Breast epithelium (tissue), 4 donors: ENCODE measurements around the gene FAM184B. TPM values are rescaled to one million over a fixed set of nuclear protein-coding genes. Genes with fewer than 3 reads are reported as not detected.

ENCODE experiments used
- DNase-seq, 2 donors: peaks; one replicate each; pipeline ENCODE4 v3.0.0-alpha.2; 2019; ENCODE audit warnings: low spot score in 2 of 2
- H3K27ac ChIP-seq, 2 donors: fragments of 200-600 bp; sonication (generic) in 1 of 2; one replicate each; pipeline ENCODE4 v1.5.1; 2016 to 2019; ENCODE audit warnings: mild to moderate bottlenecking in 1 of 2
- H3K27me3 ChIP-seq, 2 donors: fragments of 200-600 bp; sonication (generic) in 1 of 2; one replicate each; pipeline versions ENCODE4 v1.5.1 to v1.6.0; 2017 to 2019; ENCODE audit warnings: control low read depth in 1 of 2, mild to moderate bottlenecking in 1 of 2
- H3K36me3 ChIP-seq: fragments of 200-600 bp; one replicate; pipeline ENCODE4 v1.5.1; 2019
- H3K4me1 ChIP-seq, 2 donors: fragments of 200-600 bp; sonication (generic); one replicate each; pipeline ENCODE4 v1.5.1; 2016 to 2019; ENCODE audit warnings: control low read depth in 1 of 2
- H3K4me3 ChIP-seq, 3 donors: fragments of 200-600 bp; sonication (generic); 1 replicate in 2 of 3; 2 replicates in 1 of 3; pipeline ENCODE4 v1.5.1; 2016 to 2019; ENCODE audit warnings: mild to moderate bottlenecking in 3 of 3, moderate library complexity in 2 of 3
- H3K9me3 ChIP-seq, 2 donors: fragments of 200-600 bp; sonication (generic) in 1 of 2; one replicate each; pipeline ENCODE4 v1.5.1; 2016 to 2019; ENCODE audit warnings: control low read depth in 1 of 2
- POLR2A ChIP-seq: fragments of 450-650 bp; IDR thresholded peaks from one replicate; pipeline ENCODE4 v1.6.1; 2016; ENCODE audit warnings: antibody characterized with exemption, mild to moderate bottlenecking, moderate library complexity
- POLR2AphosphoS5 ChIP-seq, 3 donors: sonication (generic); formaldehyde crosslinking; IDR thresholded peaks; one replicate each; pipeline ENCODE4 v1.6.1; 2017; ENCODE audit warnings: antibody characterized with exemption in 3 of 3
- intact Hi-C: fragments of 100-400 bp; cut with DNase I; formaldehyde crosslinking; loops from one replicate; pipeline ENCODE4 v1.15.1; 2023; ENCODE audit warnings: low total_unique reads
- total RNA-seq, 3 donors: library from RNA; depleted of rRNA; stranded (reverse); fragments of >200 nt; gene quantifications; one replicate each; pipeline ENCODE4 v1.1.0, GENCODE V29; 2016
- TF ChIP-seq, protein P1 (sequence below), 3 donors: fragments of 450-650 bp; IDR thresholded peaks; one replicate each; pipeline ENCODE4 v1.5.1; 2016 to 2017; ENCODE audit warnings: antibody characterized with exemption in 3 of 3, mild to moderate bottlenecking in 3 of 3, moderate library complexity in 3 of 3

Gene FAM184B
- total RNA-seq, 3 donors from 2014 or later, result 0.33 to 0.59 TPM; not detected in 1

DNA sequence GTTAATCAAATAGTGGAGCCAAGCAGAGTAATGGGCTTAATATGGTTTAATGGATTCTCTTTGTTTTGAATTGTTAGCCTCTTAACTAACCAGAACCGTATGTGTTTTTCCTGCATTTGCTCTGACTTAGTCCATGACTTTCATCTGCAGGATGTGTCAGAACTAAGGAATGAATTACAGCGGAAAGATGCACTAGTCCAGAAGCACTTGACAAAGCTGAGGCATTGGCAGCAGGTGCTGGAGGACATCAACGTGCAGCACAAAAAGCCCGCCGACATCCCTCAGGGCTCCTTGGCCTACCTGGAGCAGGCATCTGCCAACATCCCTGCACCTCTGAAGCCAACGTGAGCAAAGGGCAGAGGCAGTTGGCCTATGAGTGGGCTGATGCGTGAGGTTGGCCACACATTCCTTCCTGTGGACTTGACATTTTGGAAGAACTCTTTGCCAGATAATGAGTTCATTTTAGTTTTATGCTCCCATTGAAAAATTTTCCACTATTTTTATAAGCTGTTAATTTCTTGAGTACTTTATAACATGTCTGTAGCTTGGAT is 157.9 kb downstream of the FAM184B start:
- Histone ChIP-seq H3K9me3 (no peaks in the 10 kb centered on the region), H3K4me3 (no peak overlapping the region), H3K4me1 (no peaks in the 10 kb centered on the region), H3K27me3 (no peaks in the 10 kb centered on the region), H3K36me3 (peaks cover 4% of the 10 kb centered on the region), H3K27ac (no peak overlapping the region)
- no peak for TF ChIP-seq POLR2AphosphoS5 (IDR thresholded peaks at IDR 0.05)
- TF ChIP-seq, protein P1, sequence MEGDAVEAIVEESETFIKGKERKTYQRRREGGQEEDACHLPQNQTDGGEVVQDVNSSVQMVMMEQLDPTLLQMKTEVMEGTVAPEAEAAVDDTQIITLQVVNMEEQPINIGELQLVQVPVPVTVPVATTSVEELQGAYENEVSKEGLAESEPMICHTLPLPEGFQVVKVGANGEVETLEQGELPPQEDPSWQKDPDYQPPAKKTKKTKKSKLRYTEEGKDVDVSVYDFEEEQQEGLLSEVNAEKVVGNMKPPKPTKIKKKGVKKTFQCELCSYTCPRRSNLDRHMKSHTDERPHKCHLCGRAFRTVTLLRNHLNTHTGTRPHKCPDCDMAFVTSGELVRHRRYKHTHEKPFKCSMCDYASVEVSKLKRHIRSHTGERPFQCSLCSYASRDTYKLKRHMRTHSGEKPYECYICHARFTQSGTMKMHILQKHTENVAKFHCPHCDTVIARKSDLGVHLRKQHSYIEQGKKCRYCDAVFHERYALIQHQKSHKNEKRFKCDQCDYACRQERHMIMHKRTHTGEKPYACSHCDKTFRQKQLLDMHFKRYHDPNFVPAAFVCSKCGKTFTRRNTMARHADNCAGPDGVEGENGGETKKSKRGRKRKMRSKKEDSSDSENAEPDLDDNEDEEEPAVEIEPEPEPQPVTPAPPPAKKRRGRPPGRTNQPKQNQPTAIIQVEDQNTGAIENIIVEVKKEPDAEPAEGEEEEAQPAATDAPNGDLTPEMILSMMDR (IDR thresholded peaks at IDR 0.05), result no peak
- TF ChIP-seq POLR2A, result no peak
- DNase-seq, result no peak
- intact Hi-C loops, result loop anchor here (1.0 kb wide), 1 partner anchor 57 kb away; no protein-coding TSS in a partner anchor

DNA sequence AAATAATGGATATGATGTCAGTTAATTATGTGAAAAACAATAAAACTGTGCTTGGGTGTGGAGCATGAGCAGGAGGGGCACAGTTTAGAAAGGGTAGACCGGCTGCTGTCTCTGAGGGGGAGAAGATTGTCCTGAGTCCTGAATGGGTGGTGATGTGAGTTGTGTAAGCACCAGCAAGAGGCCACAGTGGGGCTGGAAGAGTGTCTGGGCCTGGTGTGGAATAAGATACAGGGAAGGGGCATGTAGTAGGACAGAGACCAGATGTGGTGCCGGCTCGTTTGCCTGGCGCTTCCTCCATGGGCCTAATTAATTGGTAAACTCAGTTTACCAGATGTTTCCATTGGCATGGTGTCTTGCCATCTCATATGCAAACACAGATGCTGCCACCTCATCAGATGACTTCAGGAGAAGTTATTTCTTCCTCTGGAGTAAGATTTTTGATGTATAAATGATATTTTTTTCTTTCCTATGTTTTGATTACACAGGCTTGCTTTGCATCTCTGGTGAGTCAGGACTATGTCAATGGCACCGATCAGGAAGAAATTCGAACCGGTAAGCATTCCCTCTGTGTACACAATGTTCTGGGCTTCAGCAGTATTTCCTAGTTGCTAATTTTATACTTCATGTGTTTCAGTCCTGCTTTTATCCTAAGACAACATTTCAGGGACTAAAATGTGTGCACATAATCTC is 161.9 kb downstream of the FAM184B start:
- H3K4me1 ChIP-seq, result no peaks in the 10 kb centered on the region
- no peak overlapping the region for H3K4me3 ChIP-seq
- no peak for DNase-seq
- intact Hi-C loops, result no loop called here
- no peaks in the 10 kb centered on the region for H3K9me3 ChIP-seq
- H3K27ac ChIP-seq, result no peak overlapping the region
- H3K36me3 ChIP-seq, result no peaks in the 10 kb centered on the region
- TF ChIP-seq POLR2A (no peak), POLR2AphosphoS5 (IDR thresholded peaks at IDR 0.05) (no peak)
- TF ChIP-seq, protein P1 (IDR thresholded peaks at IDR 0.05), result no peak
- H3K27me3 ChIP-seq, result no peaks in the 10 kb centered on the region

DNA sequence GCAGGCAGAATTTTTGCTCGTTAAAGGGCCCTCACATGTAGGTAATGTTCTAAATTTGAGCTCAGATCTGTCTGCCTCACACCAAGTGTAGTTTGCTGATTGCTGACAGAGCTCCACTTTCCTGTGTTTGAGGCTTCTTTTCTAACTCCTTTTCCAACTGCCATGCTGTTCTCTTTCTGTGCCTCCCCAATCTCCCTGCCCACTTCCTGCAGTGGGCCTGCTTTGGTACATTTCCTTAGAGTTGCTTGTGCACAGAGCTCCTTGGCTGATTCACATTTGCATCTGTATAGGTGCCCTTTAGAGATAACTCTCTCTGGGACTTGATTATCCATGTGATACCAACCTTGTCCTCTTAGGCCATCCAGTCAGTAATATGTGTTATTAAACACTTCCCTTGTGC is 162.5 kb downstream of the FAM184B start:
- no peak for DNase-seq
- Histone ChIP-seq H3K36me3 (no peaks in the 10 kb centered on the region), H3K27me3 (no peaks in the 10 kb centered on the region), H3K27ac (no peak overlapping the region), H3K9me3 (no peaks in the 10 kb centered on the region), H3K4me3 (no peak overlapping the region), H3K4me1 (no peaks in the 10 kb centered on the region)
- TF ChIP-seq POLR2AphosphoS5 (IDR thresholded peaks at IDR 0.05) (no peak), POLR2A (no peak)
- TF ChIP-seq, protein P1 (IDR thresholded peaks at IDR 0.05), result no peak
- intact Hi-C loops, result no loop called here

DNA sequence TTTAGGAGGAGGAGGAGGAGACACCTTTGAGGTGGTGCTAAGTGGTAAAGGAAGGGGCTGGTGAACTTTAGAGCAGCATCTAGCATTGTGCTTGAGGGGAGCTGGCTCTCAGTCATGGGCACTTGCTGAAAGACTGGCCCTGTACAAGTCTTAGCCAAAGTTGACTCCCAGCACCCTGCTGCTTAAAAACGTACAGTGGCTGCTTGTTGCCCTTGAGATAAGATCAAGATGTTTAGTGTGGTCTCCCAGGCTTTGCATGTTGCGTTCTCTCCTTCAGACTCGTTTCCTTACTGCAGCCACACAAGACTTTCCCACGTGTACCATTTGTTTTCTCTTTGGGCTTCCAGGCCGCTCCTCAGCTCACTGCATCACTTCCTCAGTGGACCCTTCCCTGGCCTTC is 165.1 kb downstream of the FAM184B start:
- H3K27ac ChIP-seq, result no peak overlapping the region
- no peaks in the 10 kb centered on the region for H3K9me3 ChIP-seq
- DNase-seq, result no peak
- H3K4me1 ChIP-seq, result no peaks in the 10 kb centered on the region
- no peaks in the 10 kb centered on the region for H3K27me3 ChIP-seq
- no peaks in the 10 kb centered on the region for H3K36me3 ChIP-seq
- TF ChIP-seq, protein P1 (IDR thresholded peaks at IDR 0.05), result no peak
- TF ChIP-seq POLR2A (no peak), POLR2AphosphoS5 (IDR thresholded peaks at IDR 0.05) (no peak)
- intact Hi-C loops, result no loop called here
- peak overlapping the region in 2 of 3 donors; percentile 94 for H3K4me3 ChIP-seq
